A673 (cell line): ENCODE measurements around the gene HP. TPM values are rescaled to one million over a fixed set of nuclear protein-coding genes. Genes with fewer than 3 reads are reported as not detected.

ENCODE experiments used
- BruUV-seq: library from RNA; stranded (reverse); fragments of 400-500 nt; replicated peaks from 2 replicates; lab custom pipeline; 2021; lab: Mats Ljungman, UMichigan
- CTCF ChIA-PET: fragments of 300-600 bp; sonication (Branson Sonifier 250); formaldehyde crosslinking; loops from one replicate; lab custom pipeline; 2022; ENCODE audit warnings: antibody characterized with exemption; lab: Charles Lee
- POLR2A ChIA-PET: fragments of 300-600 bp; sonication (Branson Sonifier 250); formaldehyde crosslinking; loops from one replicate; lab custom pipeline; 2022; ENCODE audit warnings: antibody characterized with exemption; ENCODE audit not compliant: low non-redundant PET; lab: Charles Lee
- DNase-seq: peaks from one replicate; pipeline ENCODE4 v3.0.0-alpha.2; 2015; ENCODE audit warnings: low spot score
- H3K27ac ChIP-seq: fragments of 200-600 bp; sonication (generic); 2 replicates; pipeline ENCODE4 v1.5.1; 2016; ENCODE audit warnings: mixed run types, low read depth, mild to moderate bottlenecking, mixed read lengths, antibody characterized with exemption, low read length; ENCODE audit not compliant: poor library complexity, severe bottlenecking
- H3K27me3 ChIP-seq: fragments of 200-600 bp; sonication (generic); replicated peaks from 2 replicates; pipeline ENCODE4 v1.6.1; 2017; ENCODE audit warnings: mixed run types, low read depth, mild to moderate bottlenecking, mixed read lengths, antibody characterized with exemption, low read length; ENCODE audit not compliant: insufficient read depth, poor library complexity
- H3K36me3 ChIP-seq: fragments of 200-600 bp; sonication (generic); 2 replicates; pipeline ENCODE4 v1.6.1; 2016; ENCODE audit warnings: mixed run types, mild to moderate bottlenecking, mixed read lengths, antibody characterized with exemption, low read length; ENCODE audit not compliant: insufficient read depth, poor library complexity, severe bottlenecking
- H3K4me1 ChIP-seq: fragments of 200-600 bp; sonication (generic); 2 replicates; pipeline ENCODE4 v1.6.1; 2017; ENCODE audit warnings: mixed run types, mild to moderate bottlenecking, mixed read lengths, antibody characterized with exemption, low read length; ENCODE audit not compliant: insufficient read depth, poor library complexity, severe bottlenecking
- H3K4me3 ChIP-seq: fragments of 200-600 bp; sonication (generic); 2 replicates; pipeline ENCODE4 v1.5.1; 2016; ENCODE audit warnings: low read depth, mixed run types, mild to moderate bottlenecking, mixed read lengths, low read length; ENCODE audit not compliant: poor library complexity, severe bottlenecking
- H3K9me3 ChIP-seq: fragments of 200-600 bp; sonication (generic); 2 replicates; pipeline ENCODE4 v1.6.1; 2016; ENCODE audit warnings: mixed run types, low read depth, mild to moderate bottlenecking, mixed read lengths, antibody characterized with exemption, low read length; ENCODE audit not compliant: poor library complexity, severe bottlenecking
- EZH2 ChIP-seq: fragments of 200-600 bp; sonication (generic); IDR thresholded peaks from 2 replicates; pipeline ENCODE4 v1.6.1; 2017; ENCODE audit warnings: borderline replicate concordance, low read depth, mild to moderate bottlenecking, mixed read lengths, antibody characterized with exemption, low read length; ENCODE audit not compliant: poor library complexity, severe bottlenecking
- intact Hi-C: fragments of 100-400 bp; cut with micrococcal nuclease; formaldehyde crosslinking; loops from one replicate; pipeline ENCODE4 v1.10.0; 2022; ENCODE audit not compliant: unreplicated experiment
- total RNA-seq: library from RNA; stranded (reverse); gene quantifications from 2 replicates; pipeline ENCODE4 v1.2.3, GENCODE V29; 2021
- TF ChIP-seq, protein P1 (sequence below): fragments of 300-800, 200-600 bp; sonication (generic); conservative IDR thresholded peaks from 2 replicates; pipeline ENCODE4 v1.5.1; 2017; ENCODE audit warnings: low read depth, mild to moderate bottlenecking, antibody characterized with exemption, low read length, moderate library complexity, mixed read lengths

HP gene
- total RNA-seq, 1 experiment from 2014 or later = not detected

DNA sequence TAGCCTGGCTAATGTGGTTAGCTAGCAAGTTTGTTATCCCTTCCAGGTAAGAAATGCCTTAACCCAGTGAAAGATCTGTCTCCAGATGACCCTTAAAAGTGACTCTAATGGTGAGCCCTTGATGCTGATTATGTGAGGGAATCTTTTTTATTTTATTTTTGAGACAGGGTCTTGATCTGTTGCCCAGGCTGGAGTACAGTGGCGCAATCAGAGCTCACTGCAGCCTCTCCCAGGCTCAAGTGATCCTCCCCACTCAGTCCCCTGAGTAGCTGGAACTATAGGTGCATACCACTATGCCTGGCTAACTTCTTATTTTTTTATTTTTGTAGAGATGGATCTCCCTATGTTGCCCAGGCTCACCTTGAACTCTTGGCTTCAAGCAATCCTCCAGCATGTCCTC is 10.8 kb upstream of the HP start:
- BruUV-seq = no TSS peak
- no peaks in the 10 kb centered on the region for H3K27me3 ChIP-seq
- H3K4me1 ChIP-seq = no peaks in the 10 kb centered on the region
- CTCF ChIA-PET = no interaction called here
- POLR2A ChIA-PET = no interaction called here
- H3K36me3 ChIP-seq = no peaks in the 10 kb centered on the region
- H3K27ac ChIP-seq = no peak overlapping the region
- no peak for DNase-seq
- TF ChIP-seq, protein P1, sequence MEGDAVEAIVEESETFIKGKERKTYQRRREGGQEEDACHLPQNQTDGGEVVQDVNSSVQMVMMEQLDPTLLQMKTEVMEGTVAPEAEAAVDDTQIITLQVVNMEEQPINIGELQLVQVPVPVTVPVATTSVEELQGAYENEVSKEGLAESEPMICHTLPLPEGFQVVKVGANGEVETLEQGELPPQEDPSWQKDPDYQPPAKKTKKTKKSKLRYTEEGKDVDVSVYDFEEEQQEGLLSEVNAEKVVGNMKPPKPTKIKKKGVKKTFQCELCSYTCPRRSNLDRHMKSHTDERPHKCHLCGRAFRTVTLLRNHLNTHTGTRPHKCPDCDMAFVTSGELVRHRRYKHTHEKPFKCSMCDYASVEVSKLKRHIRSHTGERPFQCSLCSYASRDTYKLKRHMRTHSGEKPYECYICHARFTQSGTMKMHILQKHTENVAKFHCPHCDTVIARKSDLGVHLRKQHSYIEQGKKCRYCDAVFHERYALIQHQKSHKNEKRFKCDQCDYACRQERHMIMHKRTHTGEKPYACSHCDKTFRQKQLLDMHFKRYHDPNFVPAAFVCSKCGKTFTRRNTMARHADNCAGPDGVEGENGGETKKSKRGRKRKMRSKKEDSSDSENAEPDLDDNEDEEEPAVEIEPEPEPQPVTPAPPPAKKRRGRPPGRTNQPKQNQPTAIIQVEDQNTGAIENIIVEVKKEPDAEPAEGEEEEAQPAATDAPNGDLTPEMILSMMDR = no peak
- TF ChIP-seq EZH2 = no peak
- intact Hi-C loops = no loop called here
- H3K9me3 ChIP-seq = no peaks in the 10 kb centered on the region
- H3K4me3 ChIP-seq = no peak overlapping the region

DNA sequence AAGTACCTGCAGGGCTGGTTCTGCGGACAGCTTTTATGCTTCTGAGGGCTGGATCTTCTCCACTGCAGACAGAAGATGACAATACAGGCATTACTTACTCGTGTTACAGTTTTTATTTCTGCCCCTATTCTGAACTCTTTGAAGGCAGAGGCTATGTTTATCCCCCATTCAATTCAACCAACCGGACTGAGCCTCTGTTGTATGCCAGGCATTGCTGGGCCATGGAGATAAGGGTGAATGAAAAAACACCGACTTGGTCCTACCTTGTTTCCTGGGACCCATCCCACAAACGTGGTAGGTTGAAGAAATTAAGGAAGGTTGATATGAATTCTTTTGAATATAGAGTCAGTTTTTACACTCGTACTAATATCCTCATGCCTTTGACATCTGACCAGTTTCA is 10.0 kb upstream of the HP start:
- H3K4me3 ChIP-seq = no peak overlapping the region
- no peak overlapping the region for H3K27ac ChIP-seq
- no peaks in the 10 kb centered on the region for H3K27me3 ChIP-seq
- BruUV-seq = no TSS peak
- no peak for DNase-seq
- intact Hi-C loops = no loop called here
- ChIA-PET CTCF (no interaction called here), POLR2A (no interaction called here)
- no peaks in the 10 kb centered on the region for H3K36me3 ChIP-seq
- TF ChIP-seq EZH2 = no peak
- TF ChIP-seq, protein P1 = no peak
- no peaks in the 10 kb centered on the region for H3K9me3 ChIP-seq
- no peaks in the 10 kb centered on the region for H3K4me1 ChIP-seq

DNA sequence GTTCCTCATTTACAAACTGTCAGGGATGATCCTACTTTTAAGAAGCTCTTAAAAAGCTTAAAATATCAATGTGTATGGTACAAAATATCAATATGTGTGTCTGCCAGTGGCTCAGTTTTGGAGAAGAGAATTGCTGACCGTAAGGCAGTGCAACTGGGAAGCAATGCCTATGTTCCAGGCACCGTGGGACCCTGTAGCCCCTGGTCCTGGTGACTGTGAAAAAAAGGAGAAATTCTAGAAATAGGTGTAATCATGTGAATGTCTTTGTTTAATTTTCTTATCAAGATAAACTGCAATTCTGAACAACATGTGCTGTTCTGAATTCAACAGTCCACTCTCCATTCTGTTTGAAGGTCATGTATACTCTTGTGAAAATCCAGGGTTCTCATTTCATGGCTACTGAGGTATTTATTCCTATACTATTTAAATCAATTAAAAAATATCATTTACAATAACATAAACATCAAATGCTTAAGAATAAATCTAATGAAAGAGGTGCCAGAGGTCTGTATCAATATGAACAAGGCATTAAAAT is 9.4 kb upstream of the HP start:
- no peak overlapping the region for H3K4me3 ChIP-seq
- no peaks in the 10 kb centered on the region for H3K36me3 ChIP-seq
- ChIA-PET POLR2A (no interaction called here), CTCF (no interaction called here)
- no peak for TF ChIP-seq EZH2
- TF ChIP-seq, protein P1 = no peak
- no peak overlapping the region for H3K27ac ChIP-seq
- no peaks in the 10 kb centered on the region for H3K4me1 ChIP-seq
- no TSS peak for BruUV-seq
- no peak for DNase-seq
- intact Hi-C loops = no loop called here
- H3K27me3 ChIP-seq = no peaks in the 10 kb centered on the region
- no peaks in the 10 kb centered on the region for H3K9me3 ChIP-seq
